ENCODE data around the gene RBPMS2.

The RBPMS2 gene

GRCh38 chr15:64717130-64717529 lies 58.3 kb downstream of the RBPMS2 start:
- no peak for DNase-seq

GRCh38 chr15:64716452-64716851 lies 58.9 kb downstream of the RBPMS2 start:
- no peak for DNase-seq

GRCh38 chr15:64713592-64713991 lies 61.8 kb downstream of the RBPMS2 start:
- DNase-seq = no peak

DNA sequence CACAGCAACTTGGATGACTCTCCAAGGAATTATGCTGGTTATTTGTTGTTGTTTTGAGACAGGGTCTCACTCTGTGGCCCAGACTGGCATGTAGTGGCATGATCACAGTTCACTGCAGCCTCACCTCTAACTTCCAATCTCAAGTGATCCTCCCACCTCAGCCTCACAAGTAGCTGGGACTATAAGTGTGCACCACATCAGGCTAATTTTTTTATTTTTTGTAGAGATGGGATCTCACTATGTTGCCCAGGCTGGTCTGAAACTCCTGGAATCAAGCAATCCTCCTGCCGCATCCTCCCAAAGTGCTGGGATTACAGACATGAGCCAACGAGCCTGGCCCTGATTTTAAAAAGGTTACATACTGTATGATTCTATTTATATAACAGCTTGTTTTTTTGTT lies 63.0 kb downstream of the RBPMS2 start:
- DNase-seq = no peak

- no peak for DNase-seq
Observed at GRCh38 chr15:64710676-64711428, 64.5 kb downstream of the RBPMS2 start.

GRCh38 chr15:64706011-64706911 lies 69.1 kb downstream of the RBPMS2 start:
- no peak for DNase-seq

DNA sequence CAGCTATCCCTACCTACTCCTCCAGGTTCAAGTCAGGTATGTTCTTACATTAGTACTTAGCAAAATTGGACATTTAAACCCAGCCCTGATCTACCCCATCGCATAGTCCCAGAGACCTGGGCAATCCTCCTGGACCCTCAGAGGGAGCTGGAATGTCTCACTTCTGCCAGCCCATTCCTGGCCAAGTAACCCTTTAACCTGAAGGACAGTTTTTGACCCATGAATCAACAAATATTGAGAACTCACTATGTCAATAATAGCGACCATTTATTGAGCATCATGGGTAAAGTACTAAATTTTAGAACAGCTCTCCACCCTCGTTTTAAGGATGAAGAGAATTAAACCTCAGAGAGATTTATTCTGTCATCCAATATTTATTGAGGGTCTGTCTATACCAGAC lies 70.4 kb downstream of the RBPMS2 start:
- no peak for DNase-seq

GRCh38 chr15:64703632-64703959 lies 71.8 kb downstream of the RBPMS2 start:
- no peak for DNase-seq

GRCh38 chr15:64702816-64703631 lies 72.4 kb downstream of the RBPMS2 start:
- peak; percentile 75 for DNase-seq

- no peak for DNase-seq
Observed at GRCh38 chr15:64701482-64702184, 73.8 kb downstream of the RBPMS2 start.

GRCh38 chr15:64701051-64701450 lies 74.3 kb downstream of the RBPMS2 start:
- DNase-seq = no peak

GRCh38 chr15:64699751-64700388 lies 75.5 kb downstream of the RBPMS2 start:
- DNase-seq = no peak

- DNase-seq = no peak
Observed at GRCh38 chr15:64698823-64699222, 76.6 kb downstream of the RBPMS2 start.

- no peak for DNase-seq
Observed at GRCh38 chr15:64697911-64698369, 77.4 kb downstream of the RBPMS2 start.

DNA sequence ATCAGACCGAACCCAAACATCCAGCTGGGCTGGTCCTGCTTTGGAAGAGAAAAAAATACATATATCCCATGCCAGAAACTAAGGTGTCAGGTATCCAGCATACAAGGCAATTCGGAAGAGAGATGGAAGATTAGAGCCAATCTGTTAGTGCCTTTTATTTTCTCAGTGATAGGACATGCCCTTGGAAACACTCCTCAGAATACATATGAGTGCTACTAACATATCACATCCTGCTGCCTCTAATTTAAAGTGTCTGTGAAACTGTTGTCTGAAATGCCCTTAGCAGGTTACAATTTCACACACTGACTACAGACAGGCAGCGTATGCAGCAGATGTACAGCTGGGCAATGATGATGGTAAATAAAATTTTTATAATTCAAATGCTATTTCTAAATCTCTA lies 78.9 kb downstream of the RBPMS2 start:
- DNase-seq = no peak

GRCh38 chr15:64695561-64695992 lies 79.8 kb downstream of the RBPMS2 start:
- no peak for DNase-seq

- DNase-seq = no peak
Observed at GRCh38 chr15:64694816-64695215, 80.6 kb downstream of the RBPMS2 start.

GRCh38 chr15:64693134-64693533 lies 82.3 kb downstream of the RBPMS2 start:
- no peak for DNase-seq

DNA sequence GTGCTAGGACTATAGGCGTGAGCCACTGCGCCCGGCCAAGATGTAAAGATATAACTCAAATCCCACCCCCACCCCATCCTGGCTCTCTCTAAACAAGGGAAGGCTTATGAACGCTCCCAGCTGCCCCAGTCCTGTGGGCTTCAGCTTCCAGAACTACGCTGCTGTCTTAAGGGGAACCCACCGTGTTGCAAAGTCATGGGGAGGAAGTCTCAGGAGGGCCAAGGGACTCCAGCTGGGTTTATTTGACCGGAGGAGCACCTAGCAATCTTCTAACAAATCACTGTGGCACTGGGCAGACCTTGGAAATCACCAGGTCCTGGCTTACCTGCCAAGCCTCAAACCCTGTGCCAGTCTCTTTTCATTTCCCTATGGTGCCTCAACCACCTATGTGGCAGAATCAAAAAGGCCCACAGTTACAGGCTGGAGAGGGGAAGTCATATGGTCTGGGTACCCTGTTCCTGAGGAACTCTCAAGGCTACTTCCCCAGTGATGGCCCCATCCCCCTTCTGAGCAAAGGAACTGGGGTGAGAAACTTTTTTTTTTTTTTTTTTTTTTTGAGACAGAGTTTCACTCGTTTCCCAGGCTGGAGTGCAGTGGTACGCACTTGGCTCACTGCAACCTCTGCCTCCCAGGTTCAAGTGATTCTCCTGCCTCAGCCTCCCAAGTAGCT lies 83.4 kb downstream of the RBPMS2 start:
- no peak for DNase-seq

GRCh38 chr15:64690578-64691296 lies 84.7 kb downstream of the RBPMS2 start:
- DNase-seq = no peak

- no peak for DNase-seq
Observed at GRCh38 chr15:64690008-64690407, 85.4 kb downstream of the RBPMS2 start.
